ENCODE data around the gene EEPD1.
"Not testable (repeated sequence)": the region's sequence is repeated elsewhere in the genome, so short reads cannot be mapped to it uniquely, and the experiment has no call there.

The EEPD1 gene

DNA sequence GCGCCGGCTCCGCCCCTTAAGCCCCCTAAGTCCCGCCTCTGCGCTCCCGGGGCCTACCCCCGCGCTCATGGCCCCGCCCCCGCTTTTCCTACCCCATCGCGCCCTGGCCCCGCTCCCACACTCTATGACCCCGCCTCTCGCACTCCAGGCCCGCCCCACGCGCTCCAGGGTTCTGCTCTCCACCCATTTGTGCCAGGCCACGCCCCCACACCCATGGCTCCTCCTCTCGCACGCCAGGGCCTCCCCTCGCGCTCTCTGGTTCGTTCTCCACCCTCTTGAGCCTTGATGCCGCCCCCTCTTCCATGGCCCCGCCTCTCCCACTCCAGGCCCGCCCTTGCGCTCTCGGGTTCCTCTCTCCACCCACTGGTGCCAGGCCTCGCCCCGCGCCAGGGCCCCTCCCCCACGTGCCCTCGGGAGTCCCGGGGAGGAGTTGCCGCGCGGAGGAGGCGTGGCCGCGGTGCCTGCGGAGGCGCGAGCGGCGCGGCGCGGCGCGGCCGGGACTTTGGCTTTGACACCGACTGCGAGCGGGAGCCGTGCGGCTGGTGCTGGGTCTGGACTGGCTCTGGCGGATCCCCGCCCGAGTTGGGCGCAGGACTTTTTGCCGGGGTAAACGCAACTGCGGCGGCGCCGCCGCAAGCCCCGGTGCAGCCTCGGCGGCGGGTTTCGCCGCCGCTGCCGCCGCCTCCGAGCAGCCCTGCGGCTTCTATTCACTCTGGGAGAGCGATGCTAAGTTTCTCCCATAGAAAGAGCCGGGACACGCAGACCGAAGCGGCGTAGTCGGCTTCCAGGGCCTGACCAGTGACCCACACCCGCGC is at the start of gene EEPD1:
Gene EEPD1, plus strand, starts transcription at position 499 of the 815 bp plus-strand sequence. CDS start 1,071 bp downstream, outside the sequence.
- peak; percentile 80 for DNase-seq (ENCODE audit: low spot score)

DNA sequence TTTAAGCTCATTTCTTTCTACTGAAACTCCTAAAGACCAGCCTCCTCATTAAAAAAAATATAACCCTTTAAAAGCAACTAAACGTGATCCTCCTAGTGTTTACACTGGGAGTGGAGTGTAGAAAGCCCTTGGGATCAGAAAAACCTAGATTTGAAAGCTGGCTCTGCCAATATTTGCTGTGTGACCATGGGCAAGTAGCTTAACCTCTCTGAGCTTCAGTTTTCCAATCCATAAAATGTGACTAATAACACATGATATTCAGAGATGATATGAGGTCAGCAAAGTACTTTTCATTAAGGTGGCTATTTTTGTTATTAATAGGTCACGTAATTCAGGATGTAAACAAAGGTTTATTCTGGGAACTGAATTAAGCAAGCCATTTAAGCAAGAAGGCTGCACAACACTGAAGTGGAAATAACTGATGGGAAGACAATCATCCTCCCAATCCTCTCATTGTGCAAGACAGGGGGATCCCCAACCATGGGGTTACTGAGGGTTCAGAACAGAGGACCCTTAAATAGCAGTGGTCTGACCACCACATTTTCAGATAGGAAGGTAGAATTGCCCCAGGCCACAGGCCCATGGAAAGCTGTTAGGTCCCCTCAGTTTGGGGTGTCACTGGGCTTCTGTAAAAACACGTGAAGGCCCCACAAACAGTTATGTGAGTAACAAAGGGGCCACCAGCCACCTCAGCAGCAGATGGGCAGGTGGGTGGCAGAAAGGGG is 49.1 kb upstream of the EEPD1 start:
- DNase-seq (ENCODE audit: low spot score): no peak

GRCh38 chr7:36106972-36107908 is 45.8 kb upstream of the EEPD1 start:
- not testable (repeated sequence) for DNase-seq (ENCODE audit: low spot score)

DNA sequence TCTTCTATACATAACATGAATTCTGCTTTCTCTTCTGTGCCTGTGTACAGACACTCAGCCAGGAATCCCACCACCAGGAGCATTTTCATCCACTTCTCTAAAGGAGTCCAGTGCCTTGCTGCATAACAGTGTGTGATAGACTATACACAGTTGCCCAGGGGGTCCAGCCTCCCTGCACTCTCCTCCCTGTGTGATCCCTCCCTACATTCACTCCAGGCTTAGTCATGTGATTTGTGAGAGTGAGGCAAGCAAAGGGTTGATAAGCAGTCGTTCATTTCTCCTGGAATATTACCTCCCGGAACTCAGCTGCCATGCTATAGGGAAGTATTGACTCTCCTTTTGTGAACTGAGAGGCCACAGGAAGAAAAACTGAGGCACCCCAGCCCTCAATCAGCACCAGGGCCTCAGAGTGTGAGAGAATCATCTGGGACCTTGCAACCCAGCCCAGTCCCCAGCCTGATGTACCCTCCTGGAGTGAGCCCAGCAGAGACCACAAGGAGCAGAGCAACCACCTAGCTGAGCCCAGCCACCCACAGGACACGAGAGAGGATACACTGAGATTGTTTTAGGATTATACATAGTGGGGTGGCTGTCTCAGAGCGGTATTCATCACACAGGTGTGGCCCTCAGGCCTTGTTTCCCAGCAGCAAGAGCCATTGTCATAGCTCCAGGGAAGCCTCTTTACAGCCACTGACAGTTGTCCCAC is 45.0 kb upstream of the EEPD1 start:
- no peak for DNase-seq (ENCODE audit: low spot score)

DNA sequence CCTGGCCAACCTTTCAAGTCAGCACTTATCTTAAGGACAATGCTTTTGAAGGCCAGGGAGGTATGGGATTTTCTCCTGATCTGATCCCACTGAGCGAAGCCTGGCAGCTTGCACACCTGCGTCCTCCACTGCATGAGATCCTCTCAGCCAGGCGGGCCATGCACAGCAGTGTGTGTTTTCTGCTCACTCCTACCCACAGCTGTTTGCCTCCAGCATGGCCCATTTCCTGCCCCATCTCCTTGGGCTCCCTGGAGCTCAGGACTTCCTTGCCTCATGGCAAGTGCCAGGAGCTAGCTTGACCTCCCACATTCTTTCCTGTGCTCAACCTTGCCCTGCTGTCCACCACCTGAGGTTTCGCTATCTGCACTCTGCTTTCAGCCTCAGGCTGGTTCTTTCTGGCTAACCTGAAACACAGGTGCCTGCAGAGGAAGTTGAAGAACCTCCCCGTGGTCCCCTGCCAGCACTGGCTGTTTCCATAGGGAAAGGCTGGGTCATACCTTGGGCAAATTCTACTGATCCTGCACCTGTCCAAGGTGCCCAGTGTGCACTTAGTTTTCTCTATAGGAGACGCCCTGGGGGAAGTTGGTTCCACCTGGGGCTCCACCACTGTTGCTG is 43.9 kb upstream of the EEPD1 start:
- DNase-seq (ENCODE audit: low spot score): no peak

- no peak for DNase-seq (ENCODE audit: low spot score)
Measured at GRCh38 chr7:36110584-36110983, 42.5 kb upstream of the EEPD1 start.

DNA sequence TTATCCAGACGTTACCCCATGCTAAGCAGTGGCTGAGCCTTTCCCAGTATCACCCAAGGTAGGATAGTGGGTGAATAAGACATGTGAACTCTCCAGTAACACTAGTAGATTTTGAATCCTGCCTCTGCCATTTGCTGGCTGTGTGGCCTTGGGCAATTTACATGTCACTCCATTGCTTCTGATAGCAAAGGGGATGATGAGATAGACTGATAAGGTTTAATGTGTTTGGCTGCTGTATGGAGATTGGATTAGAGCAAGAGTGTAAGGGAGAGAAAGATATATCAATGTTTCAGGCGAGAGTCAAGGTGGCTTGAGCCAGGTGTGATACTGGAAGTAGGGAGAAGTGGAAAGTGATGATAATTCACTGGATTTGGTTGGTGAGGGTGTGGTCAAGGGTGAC is 40.1 kb upstream of the EEPD1 start:
- no peak for DNase-seq (ENCODE audit: low spot score)

- no peak for DNase-seq (ENCODE audit: low spot score)
Measured at GRCh38 chr7:36114355-36114754, 38.7 kb upstream of the EEPD1 start.

GRCh38 chr7:36115448-36116321 is 37.4 kb upstream of the EEPD1 start:
- no peak for DNase-seq (ENCODE audit: low spot score)

DNA sequence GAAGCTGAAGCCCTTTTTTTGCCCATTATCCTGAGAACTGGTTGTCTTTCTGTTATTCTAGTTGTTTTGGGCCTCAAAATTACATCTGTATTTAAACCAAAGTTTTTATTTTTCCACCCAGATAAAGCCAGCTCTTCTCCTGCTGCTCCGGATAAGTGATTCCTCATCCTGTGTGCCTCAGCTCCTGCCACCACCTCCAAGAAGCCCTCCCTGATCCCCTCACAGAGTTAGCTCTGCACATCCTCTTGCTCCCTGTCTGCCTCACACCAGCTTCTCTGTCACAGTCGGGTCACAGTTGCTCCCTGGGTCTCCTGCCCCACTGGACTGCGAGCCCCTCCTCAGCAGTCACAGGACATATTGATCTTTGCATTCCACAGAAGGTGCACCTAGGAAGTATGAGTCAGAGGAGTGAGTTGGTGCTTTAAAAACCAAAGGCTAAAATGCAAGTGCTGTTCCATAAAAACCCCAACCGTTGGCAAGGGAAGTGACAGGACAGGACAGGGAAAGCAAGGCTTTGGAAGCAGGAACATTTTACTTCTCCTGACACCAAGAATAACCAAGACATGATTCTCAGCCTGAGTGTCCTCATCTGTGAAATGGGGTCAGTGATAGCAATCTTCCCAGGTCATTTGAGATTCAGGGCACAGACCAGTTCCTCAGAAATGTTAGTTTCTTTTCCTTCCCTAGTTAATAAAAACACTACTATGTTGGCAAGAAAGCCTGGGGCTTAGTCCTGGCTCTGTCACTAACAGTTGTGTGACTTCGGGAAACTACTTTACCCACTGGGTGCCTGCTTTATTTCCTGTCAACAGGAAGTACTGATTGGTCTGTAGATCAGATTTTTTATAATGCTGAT is 36.5 kb upstream of the EEPD1 start:
- no peak for DNase-seq (ENCODE audit: low spot score)

GRCh38 chr7:36117203-36117840 is 35.7 kb upstream of the EEPD1 start:
- no peak for DNase-seq (ENCODE audit: low spot score)

GRCh38 chr7:36118344-36118743 is 34.7 kb upstream of the EEPD1 start:
- DNase-seq (ENCODE audit: low spot score): no peak

DNA sequence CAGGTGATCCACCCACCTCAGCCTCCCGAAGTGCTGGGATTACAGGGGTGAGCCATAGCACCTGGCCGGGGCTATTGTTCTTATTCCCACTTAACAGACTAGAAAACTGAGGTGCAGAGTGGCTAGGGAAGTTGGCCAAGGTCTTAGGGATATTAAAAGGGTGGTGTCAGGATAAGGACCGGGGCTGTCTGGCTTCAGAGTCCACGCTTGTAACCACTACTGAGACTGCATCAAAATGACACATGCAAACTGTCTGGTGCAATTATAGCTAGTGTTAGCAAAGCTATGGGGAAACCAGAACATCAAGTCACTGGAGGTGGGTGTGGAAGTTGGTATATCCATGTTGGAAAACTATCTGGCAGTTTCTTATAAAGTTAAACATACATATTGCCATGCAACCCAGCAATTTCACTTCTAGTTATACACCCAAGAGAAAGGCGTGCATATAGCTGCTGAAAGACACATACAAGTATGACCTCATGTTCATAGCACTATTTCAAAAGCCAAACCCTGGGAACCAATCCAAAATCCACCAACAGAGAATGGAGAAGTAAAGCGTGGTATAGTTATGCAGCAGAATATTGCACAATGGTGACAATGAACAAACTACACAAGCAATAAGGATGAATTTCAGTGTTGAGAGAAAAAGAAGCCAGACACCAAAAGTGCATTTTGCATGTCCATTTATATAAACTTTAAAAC is 33.9 kb upstream of the EEPD1 start:
- no peak for DNase-seq (ENCODE audit: low spot score)

DNA sequence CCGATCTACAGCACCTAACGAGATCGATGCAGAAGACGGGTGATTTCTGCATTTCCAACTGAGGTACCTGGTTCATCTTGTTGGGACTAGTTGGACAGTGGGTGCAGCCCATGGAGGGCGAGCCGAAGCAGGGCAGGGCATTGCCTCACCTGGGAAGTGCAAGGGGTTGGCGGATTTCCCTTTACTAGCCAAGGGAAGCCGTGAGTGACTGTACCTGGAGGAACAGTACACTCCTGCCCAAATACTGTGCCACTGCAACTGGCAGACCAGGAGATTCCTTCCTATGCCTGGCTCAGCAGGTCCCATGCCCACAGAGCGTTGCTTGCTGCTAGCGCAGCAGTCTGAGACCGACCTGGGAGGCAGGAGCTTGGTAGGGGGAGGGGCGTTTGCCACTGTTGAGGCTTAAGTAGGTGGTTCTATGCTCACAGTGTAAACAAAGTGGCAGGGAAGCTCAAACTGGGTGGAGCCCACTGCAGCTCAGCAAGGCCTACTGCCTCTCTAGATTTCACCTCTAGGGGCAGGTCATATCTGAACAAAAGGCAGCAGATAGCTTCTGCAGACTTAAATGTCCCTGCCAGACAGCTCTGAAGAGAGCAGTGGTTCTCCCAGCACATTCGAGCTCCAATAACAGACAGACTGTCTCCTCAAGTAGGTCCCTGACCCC is 32.9 kb upstream of the EEPD1 start:
- DNase-seq (ENCODE audit: low spot score): not testable (repeated sequence)

DNA sequence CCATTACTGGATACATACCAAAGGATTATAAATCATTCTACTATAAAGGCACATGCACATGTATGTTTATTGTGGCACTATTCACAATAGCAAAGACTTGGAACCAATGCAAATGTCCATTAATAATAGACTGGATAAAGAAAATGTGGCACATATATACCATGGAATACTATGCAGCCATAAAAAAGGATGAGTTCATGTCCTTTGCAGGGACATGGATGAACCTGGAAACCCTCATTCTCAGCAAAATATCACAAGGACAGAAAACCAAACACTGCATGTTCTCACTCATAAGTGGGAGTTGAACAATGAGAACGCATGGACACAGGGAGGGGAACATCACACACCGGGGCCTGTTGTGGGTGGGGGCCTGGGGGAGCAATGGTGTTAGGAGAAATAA is 27.4 kb upstream of the EEPD1 start:
- not testable (repeated sequence) for DNase-seq (ENCODE audit: low spot score)

- no peak for DNase-seq (ENCODE audit: low spot score)
Measured at GRCh38 chr7:36127075-36127740, 25.8 kb upstream of the EEPD1 start.

Data from HuH-7.5 (cell line).